Tibial artery (tissue), 4 donors: ENCODE results near the gene TNRC6C.
"Not testable (repeated sequence)": the region's sequence is repeated elsewhere in the genome, so short reads cannot be mapped to it uniquely, and the experiment has no call there.

Experiments used
- DNase-seq, 2 donors: peaks; one replicate each; pipeline ENCODE4 v3.0.0-alpha.2; 2019
- H3K27ac ChIP-seq, 2 donors: fragments of 200-600 bp; sonication (generic) in 1 of 2; 1 replicate in 1 of 2; 2 replicates in 1 of 2; pipeline ENCODE4 v1.5.1; 2018 to 2019; ENCODE audit warnings: mild to moderate bottlenecking in 1 of 2
- H3K27me3 ChIP-seq, 2 donors: fragments of 200-600 bp; sonication (generic) in 1 of 2; one replicate each; pipeline versions ENCODE4 v1.5.1 to v1.6.0; 2016 to 2019
- H3K36me3 ChIP-seq, 3 donors: fragments of 200-600 bp; sonication (generic) in 2 of 3; one replicate each; pipeline ENCODE4 v1.5.1; 2016 to 2019; ENCODE audit warnings: mild to moderate bottlenecking in 2 of 3
- H3K4me1 ChIP-seq, 4 donors: fragments of 200-600 bp; sonication (generic) in 2 of 4; 1 replicate in 3 of 4; 2 replicates in 1 of 4; pipeline ENCODE4 v1.5.1; 2016 to 2019
- H3K4me3 ChIP-seq, 2 donors: fragments of 200-600 bp; sonication (generic) in 1 of 2; 1 replicate in 1 of 2; 2 replicates in 1 of 2; pipeline ENCODE4 v1.5.1; 2018 to 2019; ENCODE audit warnings: mild to moderate bottlenecking in 2 of 2
- H3K9me3 ChIP-seq, 3 donors: fragments of 200-600 bp; sonication (generic) in 1 of 3; one replicate each; pipeline ENCODE4 v1.5.1; 2016 to 2019
- CTCF ChIP-seq, 2 experiments: fragments of 200-600 bp in 1 of 2; fragments of 450-650 bp in 1 of 2; IDR thresholded peaks; one replicate each; pipeline ENCODE4 v1.5.1; 2017 to 2019; ENCODE audit warnings: antibody characterized with exemption in 2 of 2, mild to moderate bottlenecking in 1 of 2, moderate library complexity in 1 of 2
- intact Hi-C: fragments of 100-400 bp; cut with DNase I; formaldehyde crosslinking; loops from one replicate; pipeline ENCODE4 v1.15.0; 2023; ENCODE audit warnings: low total_unique reads

TNRC6C gene

DNA sequence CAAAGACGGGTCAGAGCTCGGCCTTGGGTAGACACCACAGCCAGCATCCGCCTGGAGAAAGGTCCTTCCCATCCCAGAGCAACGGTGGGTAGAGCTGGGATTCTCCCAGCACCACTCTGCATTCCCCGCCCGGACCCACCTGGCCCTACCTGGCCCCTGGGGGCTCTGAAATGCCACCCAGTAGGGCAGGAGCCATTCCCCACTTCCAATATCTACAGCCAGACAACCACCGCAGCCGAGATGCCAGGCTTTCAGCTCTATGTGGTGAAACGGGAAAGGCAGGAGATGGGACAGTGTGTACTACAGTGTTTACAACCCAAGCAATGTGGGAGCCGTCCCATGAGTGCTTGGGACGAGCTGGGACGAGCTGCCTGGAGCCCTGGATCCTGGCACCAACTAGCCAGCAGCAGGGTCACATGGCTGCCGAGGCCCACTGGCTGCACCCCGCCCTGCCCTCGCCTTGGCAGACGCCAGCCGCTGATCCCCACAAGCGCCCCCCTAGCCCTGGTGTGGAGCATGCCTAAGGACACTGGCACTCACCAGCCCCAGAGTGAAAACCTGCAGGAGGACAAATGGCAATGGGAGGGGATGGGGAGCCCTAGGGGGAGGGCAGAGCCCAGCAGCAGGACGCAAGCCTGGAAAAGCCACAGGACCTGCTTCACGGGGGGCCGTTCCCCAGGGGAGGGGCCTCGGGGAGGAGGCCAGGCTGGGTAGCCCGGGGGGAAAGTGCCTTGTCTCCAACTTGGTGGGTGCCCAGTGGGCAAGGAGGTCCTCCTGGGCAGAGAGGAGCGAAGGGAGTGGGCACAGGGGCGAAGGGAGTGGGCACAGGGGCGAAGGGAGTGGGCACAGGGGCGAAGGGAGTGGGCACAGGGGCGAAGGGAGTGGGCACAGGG, 156.6 kb downstream of the TNRC6C start:
- Histone ChIP-seq H3K4me3 (no peak overlapping the region), H3K4me1 (peaks cover 0 to 10% (median 2%) of the 10 kb centered on the region in 4 donors)

GRCh38 chr17:78115803-78116202, 157.3 kb downstream of the TNRC6C start:
- peaks cover 0 to 40% of the 10 kb centered on the region in 2 donors for H3K27me3 ChIP-seq
- peaks cover 0 to 23% (median 0%) of the 10 kb centered on the region in 3 donors for H3K36me3 ChIP-seq
- H3K9me3 ChIP-seq, DNase-seq, H3K27ac ChIP-seq, intact Hi-C loops, H3K4me1 ChIP-seq, H3K4me3 ChIP-seq: not testable (repeated sequence)

More for the DNA sequence above, 156.6 kb downstream of the TNRC6C start:
- Histone ChIP-seq H3K27me3 (peaks cover 0 to 40% of the 10 kb centered on the region in 2 donors), H3K36me3 (peaks cover 0 to 19% (median 0%) of the 10 kb centered on the region in 3 donors), H3K9me3 (no peaks in the 10 kb centered on the region), H3K27ac (no peak overlapping the region)
- no peak for TF ChIP-seq CTCF (IDR thresholded peaks at IDR 0.05)
- intact Hi-C loops: no loop called here
- DNase-seq: no peak

DNA sequence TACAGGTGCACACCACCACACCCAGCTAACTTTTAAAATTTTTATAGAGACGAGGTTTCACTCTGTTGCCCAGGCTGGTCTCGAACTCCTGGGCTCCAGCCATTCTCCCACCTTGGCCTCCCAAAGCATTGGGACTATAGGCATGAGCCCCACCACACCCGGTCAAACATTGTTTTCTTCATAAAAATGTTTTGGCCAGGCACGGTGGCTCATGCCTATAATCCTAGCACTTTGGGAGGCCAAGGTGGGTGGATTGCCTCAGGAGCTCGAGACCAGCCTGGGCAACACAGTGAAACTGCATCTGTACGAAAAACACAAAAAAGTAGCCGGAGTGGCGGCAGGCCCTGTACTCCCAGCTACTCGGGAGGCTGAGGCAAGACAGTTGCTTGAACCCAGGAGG, 157.9 kb downstream of the TNRC6C start:
- Histone ChIP-seq H3K9me3 (no peaks in the 10 kb centered on the region), H3K4me1 (peaks cover 0 to 10% (median 2%) of the 10 kb centered on the region in 4 donors), H3K27me3 (peaks cover 0 to 40% of the 10 kb centered on the region in 2 donors), H3K4me3 (no peak overlapping the region), H3K36me3 (peaks cover 0 to 22% (median 0%) of the 10 kb centered on the region in 3 donors), H3K27ac (no peak overlapping the region)
- DNase-seq: no peak
- intact Hi-C loops: no loop called here
- no peak for TF ChIP-seq CTCF (IDR thresholded peaks at IDR 0.05)

DNA sequence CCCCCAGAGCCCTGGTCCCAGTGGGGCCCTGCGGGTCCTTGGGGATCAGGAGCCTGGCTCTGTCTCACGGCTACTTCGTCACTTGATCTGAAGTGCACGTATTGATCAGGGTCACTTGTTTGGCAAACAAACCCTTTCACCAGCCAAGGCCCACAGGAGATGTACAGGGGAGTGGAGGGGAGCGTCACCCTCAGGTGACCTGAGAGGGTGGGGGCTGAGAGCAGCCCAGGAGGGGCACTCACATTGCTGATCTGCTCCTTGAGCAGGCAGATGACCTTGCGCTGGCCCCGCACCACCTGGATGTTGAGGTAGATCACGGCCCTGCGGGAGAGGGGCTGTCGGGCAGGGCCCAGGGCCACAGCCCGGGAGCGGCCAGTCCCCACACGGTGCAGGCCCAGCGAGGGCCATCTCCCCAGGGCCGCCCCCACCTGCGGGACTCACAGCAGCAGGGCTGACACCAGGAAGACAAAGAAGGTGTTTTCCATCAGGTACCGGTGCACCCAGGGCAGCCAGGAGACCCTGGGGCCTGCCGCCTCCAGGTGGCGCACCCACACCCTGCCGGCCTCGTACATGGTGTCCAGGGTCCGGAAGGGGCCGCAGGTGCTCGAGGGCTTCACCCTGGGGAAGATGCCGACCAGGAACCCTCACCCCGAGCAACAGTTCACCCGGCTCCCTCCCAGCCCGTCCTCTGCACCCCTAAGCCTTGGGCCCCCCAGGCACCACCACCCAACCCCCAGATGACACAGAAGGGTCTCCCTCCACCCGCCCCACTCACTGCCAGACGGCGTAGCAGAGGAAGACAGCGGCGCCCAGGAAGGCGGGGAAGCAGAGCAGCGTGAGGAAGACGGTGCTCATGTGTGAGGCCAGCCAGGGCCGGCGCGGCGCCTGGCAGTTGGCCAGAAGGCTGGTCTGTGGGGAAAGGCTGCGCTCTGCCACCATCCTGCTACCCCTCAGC, 158.8 kb downstream of the TNRC6C start:
- Histone ChIP-seq H3K9me3 (no peaks in the 10 kb centered on the region), H3K27ac (no peak overlapping the region), H3K27me3 (peaks cover 0 to 37% of the 10 kb centered on the region in 2 donors), H3K4me3 (no peak overlapping the region), H3K36me3 (peaks cover 0 to 24% (median 4%) of the 10 kb centered on the region in 3 donors), H3K4me1 (peaks cover 0 to 9% (median 2%) of the 10 kb centered on the region in 4 donors)
- no peak for TF ChIP-seq CTCF (IDR thresholded peaks at IDR 0.05)
- DNase-seq: no peak
- intact Hi-C loops: no loop called here

DNA sequence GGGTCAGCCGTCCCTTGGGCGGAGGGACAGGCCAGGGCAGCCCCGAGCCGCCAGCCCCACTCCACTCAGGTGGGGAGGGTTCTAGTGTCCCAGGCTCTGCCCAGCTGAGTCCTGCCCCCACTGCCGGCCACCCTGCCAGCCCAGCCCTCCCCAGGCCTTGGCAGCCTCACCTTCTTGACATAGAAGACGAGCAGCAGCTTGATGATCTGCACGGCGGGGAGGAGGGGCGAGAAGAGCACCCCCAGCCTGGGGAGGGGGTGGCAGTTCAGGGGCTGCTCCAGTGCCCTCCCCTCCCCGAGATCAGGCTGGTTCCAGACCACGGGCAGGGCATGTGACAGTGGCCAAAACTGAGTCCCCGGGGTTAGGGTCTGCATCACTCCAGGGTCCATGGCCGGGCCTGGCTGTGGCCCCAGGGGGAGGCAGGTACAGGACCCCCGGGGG, 160.3 kb downstream of the TNRC6C start:
- no peak for DNase-seq

More for the DNA sequence above, 160.3 kb downstream of the TNRC6C start:
- no peak for TF ChIP-seq CTCF (IDR thresholded peaks at IDR 0.05)
- Histone ChIP-seq H3K36me3 (peaks cover 0 to 29% (median 4%) of the 10 kb centered on the region in 3 donors), H3K9me3 (no peaks in the 10 kb centered on the region), H3K27ac (no peak overlapping the region), H3K4me1 (peaks cover 0 to 5% (median 0%) of the 10 kb centered on the region in 4 donors), H3K4me3 (no peak overlapping the region), H3K27me3 (peaks cover 0 to 36% of the 10 kb centered on the region in 2 donors)
- intact Hi-C loops: no loop called here
